WTC11 (cell line): ENCODE results near the gene C6orf163.

Source experiments
- CREB1 ChIP-seq: sonication (generic); formaldehyde crosslinking; IDR thresholded peaks from 2 replicates; pipeline ENCODE4 v1.8.0; 2023; ENCODE audit warnings: mild to moderate bottlenecking, missing genetic modification reagents
- ETV6 ChIP-seq: sonication (generic); formaldehyde crosslinking; IDR thresholded peaks from 2 replicates; pipeline ENCODE4 v1.8.1; 2022; ENCODE audit warnings: mild to moderate bottlenecking, missing genetic modification reagents
- FOXJ3 ChIP-seq: sonication (generic); formaldehyde crosslinking; IDR thresholded peaks from 2 replicates; pipeline ENCODE4 v1.9.0; 2021; ENCODE audit warnings: missing genetic modification reagents, mild to moderate bottlenecking, borderline replicate concordance
- NFYB ChIP-seq: sonication (generic); formaldehyde crosslinking; conservative IDR thresholded peaks from 2 replicates; pipeline ENCODE4 v1.8.0; 2022; ENCODE audit warnings: low read depth, missing genetic modification reagents
- NR2C2 ChIP-seq: sonication (generic); formaldehyde crosslinking; IDR thresholded peaks from 2 replicates; pipeline ENCODE4 v1.8.0; 2022; ENCODE audit warnings: mild to moderate bottlenecking, missing genetic modification reagents
- NR3C1 ChIP-seq: sonication (generic); formaldehyde crosslinking; conservative IDR thresholded peaks from 2 replicates; pipeline ENCODE4 v1.8.1; 2023; ENCODE audit warnings: low read depth, mild to moderate bottlenecking, missing genetic modification reagents
- SOX15 ChIP-seq: fragments of 250-450 bp; sonication (Bioruptor Pico); IDR thresholded peaks from 2 replicates; pipeline ENCODE4 v1.9.0; 2021; ENCODE audit warnings: mild to moderate bottlenecking
- ZNF232 ChIP-seq: sonication (generic); formaldehyde crosslinking; IDR thresholded peaks from 2 replicates; pipeline ENCODE4 v1.8.0; 2022; ENCODE audit warnings: mild to moderate bottlenecking, missing genetic modification reagents
- ZNF671 ChIP-seq: fragments of 250-450 bp; sonication (Bioruptor Pico); IDR thresholded peaks from 2 replicates; pipeline ENCODE4 v1.8.0; 2021; ENCODE audit warnings: mild to moderate bottlenecking
- TF ChIP-seq, protein P1 (sequence below): fragments of 200-600 bp; IDR thresholded peaks from 2 replicates; pipeline ENCODE4 v1.8.0; 2022; ENCODE audit warnings: antibody characterized with exemption
- TF ChIP-seq, protein P2 (sequence below): sonication (generic); formaldehyde crosslinking; IDR thresholded peaks from 2 replicates; pipeline ENCODE4 v1.8.0; 2022; ENCODE audit warnings: mild to moderate bottlenecking, missing genetic modification reagents
- TF ChIP-seq, protein P3 (sequence below): sonication (generic); formaldehyde crosslinking; IDR thresholded peaks from 2 replicates; pipeline ENCODE4 v1.8.1; 2022; ENCODE audit warnings: low read depth, mild to moderate bottlenecking, moderate library complexity, missing genetic modification reagents, borderline replicate concordance
- TF ChIP-seq, protein P4 (sequence below): sonication (generic); formaldehyde crosslinking; IDR thresholded peaks from 2 replicates; pipeline ENCODE4 v1.8.1; 2023; ENCODE audit warnings: mild to moderate bottlenecking, missing genetic modification reagents, moderate library complexity

DNA sequence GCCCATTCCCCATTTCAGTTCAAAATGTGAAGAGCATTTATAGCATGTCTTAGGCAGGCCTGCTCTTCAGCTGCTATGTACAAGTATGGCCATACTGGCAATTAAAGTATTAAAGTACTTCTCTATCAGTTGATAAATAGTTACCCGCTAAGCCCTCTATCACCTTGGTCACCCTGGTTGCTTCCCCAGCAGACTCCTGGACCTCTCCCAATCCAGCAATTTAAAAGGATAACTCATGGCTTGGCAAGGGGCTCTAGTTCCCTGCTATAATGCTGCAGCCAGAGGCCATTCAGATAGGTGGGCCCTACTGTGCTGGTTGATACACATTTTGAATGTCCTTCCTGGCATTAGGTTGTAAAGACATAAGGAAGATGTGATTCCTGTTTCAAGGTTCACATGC lies 7.0 kb downstream of the C6orf163 start:
- TF ChIP-seq, protein P1, sequence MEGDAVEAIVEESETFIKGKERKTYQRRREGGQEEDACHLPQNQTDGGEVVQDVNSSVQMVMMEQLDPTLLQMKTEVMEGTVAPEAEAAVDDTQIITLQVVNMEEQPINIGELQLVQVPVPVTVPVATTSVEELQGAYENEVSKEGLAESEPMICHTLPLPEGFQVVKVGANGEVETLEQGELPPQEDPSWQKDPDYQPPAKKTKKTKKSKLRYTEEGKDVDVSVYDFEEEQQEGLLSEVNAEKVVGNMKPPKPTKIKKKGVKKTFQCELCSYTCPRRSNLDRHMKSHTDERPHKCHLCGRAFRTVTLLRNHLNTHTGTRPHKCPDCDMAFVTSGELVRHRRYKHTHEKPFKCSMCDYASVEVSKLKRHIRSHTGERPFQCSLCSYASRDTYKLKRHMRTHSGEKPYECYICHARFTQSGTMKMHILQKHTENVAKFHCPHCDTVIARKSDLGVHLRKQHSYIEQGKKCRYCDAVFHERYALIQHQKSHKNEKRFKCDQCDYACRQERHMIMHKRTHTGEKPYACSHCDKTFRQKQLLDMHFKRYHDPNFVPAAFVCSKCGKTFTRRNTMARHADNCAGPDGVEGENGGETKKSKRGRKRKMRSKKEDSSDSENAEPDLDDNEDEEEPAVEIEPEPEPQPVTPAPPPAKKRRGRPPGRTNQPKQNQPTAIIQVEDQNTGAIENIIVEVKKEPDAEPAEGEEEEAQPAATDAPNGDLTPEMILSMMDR, result no peak
- TF ChIP-seq SOX15 (CRISPR knock-in tag) (no peak), NR2C2 (no peak), ZNF232 (CRISPR knock-in tag) (no peak), FOXJ3 (CRISPR knock-in tag) (no peak), ETV6 (CRISPR knock-in tag) (no peak), ZNF671 (CRISPR knock-in tag) (no peak), NR3C1 (CRISPR knock-in tag) (no peak), CREB1 (CRISPR knock-in tag) (no peak), NFYB (CRISPR knock-in tag) (no peak)
- TF ChIP-seq, protein P2, sequence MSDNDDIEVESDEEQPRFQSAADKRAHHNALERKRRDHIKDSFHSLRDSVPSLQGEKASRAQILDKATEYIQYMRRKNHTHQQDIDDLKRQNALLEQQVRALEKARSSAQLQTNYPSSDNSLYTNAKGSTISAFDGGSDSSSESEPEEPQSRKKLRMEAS (CRISPR knock-in tag), result no peak
- TF ChIP-seq, protein P3, sequence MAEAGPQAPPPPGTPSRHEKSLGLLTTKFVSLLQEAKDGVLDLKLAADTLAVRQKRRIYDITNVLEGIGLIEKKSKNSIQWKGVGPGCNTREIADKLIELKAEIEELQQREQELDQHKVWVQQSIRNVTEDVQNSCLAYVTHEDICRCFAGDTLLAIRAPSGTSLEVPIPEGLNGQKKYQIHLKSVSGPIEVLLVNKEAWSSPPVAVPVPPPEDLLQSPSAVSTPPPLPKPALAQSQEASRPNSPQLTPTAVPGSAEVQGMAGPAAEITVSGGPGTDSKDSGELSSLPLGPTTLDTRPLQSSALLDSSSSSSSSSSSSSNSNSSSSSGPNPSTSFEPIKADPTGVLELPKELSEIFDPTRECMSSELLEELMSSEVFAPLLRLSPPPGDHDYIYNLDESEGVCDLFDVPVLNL (CRISPR knock-in tag), result no peak
- TF ChIP-seq, protein P4, sequence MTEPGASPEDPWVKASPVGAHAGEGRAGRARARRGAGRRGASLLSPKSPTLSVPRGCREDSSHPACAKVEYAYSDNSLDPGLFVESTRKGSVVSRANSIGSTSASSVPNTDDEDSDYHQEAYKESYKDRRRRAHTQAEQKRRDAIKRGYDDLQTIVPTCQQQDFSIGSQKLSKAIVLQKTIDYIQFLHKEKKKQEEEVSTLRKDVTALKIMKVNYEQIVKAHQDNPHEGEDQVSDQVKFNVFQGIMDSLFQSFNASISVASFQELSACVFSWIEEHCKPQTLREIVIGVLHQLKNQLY (CRISPR knock-in tag), result no peak
